Stimulated activated CD4-positive, alpha-beta T cell treated with anti-CD3 and anti-CD28 coated beads, Interleukin-1b, Interleukin-23, amount 100 ng/mL, for 48 hours (primary cell): ENCODE results near the gene NMUR2.

Source experiments
- DNase-seq: peaks from one replicate; pipeline ENCODE4 v3.0.0-alpha.2; 2020

Gene NMUR2, protein sequence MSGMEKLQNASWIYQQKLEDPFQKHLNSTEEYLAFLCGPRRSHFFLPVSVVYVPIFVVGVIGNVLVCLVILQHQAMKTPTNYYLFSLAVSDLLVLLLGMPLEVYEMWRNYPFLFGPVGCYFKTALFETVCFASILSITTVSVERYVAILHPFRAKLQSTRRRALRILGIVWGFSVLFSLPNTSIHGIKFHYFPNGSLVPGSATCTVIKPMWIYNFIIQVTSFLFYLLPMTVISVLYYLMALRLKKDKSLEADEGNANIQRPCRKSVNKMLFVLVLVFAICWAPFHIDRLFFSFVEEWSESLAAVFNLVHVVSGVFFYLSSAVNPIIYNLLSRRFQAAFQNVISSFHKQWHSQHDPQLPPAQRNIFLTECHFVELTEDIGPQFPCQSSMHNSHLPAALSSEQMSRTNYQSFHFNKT

DNA sequence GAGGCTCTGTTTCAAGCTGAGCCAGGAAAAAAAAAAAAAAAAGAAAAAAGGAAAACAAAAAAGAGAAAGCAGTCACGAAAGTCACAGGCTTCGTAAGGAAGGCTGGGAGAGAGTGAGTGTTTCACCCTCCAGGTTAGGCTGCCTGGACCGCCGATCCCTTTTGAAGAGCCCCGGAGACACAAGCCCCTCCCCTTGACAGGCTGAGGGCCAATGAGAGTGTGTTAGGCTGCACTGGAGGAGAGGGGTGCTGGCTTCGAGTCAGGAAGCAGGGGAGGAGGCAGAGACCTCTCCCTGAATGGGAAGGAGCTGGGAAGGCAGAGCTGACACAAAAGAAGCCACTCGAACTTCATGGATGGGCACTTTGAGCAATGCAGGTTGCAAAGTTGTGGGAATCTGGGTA is at the start of gene NMUR2:
NMUR2 (minus strand) TSS at position 135 of the 400 bp plus-strand sequence. CDS start 166 bp downstream, outside the sequence.
- DNase-seq, result no peak

DNA sequence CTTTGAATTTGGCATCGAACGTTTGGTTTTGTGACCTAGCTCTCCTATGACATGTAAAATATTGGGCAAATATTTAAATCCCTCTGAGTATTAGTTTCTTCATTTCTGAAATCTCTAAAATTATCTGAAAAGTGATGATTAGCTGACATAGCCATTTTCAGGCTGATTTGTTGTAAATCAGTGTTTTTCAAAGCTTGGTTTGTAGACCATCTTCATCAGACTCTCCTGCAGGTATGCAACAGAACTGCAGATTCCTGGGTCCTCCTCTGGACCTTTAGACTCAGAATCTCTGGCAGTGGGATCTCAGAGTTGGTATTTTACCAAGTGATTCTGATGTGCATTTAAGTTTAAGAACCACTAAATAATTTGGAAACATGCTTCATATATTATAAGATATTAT is 38.9 kb upstream of the NMUR2 start:
- no peak for DNase-seq

DNA sequence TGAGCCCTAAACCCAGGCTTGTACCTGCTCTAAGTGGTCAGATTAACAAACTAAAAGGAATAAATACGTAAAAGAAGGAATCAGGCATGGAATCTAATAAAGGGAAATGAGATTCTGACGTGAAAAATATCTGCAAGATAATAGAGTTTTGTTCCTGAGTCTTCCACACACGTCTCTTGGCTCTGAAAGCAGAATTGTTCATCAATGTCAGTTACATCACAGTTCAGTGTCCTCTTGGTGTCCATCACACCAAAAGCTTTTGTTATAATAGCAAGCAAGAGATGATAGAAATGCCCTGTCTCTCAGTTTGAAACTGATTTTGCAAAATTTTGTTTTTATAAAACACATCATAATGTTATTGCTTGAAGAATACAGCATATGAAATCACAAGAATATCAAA is 34.7 kb upstream of the NMUR2 start:
- DNase-seq, result no peak

DNA sequence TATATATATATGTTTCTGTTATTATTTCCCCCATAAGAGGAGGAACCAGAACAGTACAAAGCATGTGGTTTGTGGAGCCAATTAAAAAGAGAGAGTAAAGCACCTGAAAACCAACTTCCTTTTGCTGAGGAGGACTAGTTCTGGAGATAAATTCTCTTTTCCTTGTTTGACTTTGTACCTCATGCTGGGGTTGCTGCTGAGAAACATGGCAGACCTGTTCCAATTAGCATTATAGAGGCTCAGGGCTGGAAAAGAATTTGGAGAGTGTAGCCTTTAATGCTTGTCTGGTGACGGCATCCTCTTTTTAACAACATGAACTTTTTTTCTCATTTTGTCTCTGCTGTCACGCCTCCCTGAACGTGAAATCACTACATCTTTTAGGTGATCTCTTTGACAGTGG is 32.8 kb upstream of the NMUR2 start:
- DNase-seq, result no peak

DNA sequence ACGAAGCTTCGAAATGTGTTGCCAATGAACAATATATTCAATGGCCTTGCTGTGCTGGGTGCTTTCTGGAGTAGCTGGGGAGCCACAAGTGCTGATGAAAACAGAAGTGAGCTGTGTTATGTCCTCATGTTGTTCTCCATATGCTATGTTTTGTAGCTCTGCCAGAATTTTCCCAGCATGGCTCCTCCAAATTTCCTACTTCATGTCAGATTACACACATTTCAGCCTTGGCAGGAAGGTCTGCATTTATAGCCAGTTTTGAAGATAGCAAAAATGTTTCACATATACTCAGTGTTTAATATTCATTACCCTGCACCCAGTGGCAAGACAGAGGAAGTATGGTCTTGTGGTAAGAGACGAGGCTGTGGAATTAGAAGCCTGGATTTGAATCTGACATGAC is 22.6 kb upstream of the NMUR2 start:
- no peak for DNase-seq

DNA sequence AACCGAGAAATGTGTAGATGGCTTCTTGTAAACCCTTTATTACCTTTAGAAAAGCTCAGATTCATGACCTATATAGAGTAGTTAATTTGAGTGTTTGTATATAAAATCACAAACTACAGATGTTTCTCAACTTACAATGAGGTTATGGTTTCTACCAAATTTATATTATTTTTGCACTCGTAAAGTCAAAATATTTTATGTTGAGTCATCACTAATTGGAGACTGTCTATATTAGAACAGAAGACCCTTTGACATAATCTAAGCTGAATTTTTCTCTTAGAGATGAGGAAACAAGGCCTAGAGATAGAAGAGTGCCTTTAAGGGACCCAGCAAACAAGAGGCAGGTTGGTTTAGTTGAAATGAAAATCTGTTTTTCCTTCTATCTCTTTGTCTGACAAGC is 20.0 kb upstream of the NMUR2 start:
- DNase-seq, result no peak

DNA sequence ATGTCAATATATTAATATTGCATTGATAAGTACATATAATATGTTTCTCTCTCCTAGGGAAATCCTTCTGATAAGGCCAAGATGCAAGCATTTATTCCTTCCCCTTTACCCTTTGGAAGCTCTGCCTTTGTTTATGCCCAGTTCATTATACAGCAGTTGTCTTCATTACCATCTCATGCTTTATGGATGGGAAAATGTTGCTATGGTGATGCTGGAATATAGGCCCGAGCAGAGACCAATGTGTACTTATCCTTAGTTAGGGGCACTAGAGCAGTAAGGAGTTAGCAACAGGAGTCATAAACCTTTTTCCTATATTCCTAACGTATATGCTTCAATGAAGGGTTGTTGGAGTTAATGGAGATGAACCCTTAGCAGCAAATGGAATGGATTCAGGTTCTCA is 19.4 kb upstream of the NMUR2 start:
- no peak for DNase-seq

DNA sequence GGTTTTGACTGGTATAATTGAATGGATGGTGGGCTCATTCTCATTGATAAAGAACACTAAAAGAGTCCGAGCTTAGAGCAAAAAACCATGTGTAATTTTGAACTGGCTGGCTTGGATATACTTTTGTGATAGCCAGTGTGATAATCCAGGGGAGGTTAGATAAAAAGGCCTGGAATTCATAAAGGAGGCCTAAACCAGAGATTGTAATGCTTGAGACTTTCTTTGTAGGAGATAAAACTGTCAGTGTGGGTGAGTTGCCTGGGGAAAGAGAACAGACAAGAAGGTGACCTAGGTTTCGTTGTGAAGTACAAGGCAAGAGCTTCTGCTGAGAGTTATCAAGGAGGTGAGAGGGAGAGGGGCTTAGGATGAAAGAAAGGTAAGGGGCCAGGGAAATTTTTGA is 17.0 kb upstream of the NMUR2 start:
- DNase-seq, result no peak

DNA sequence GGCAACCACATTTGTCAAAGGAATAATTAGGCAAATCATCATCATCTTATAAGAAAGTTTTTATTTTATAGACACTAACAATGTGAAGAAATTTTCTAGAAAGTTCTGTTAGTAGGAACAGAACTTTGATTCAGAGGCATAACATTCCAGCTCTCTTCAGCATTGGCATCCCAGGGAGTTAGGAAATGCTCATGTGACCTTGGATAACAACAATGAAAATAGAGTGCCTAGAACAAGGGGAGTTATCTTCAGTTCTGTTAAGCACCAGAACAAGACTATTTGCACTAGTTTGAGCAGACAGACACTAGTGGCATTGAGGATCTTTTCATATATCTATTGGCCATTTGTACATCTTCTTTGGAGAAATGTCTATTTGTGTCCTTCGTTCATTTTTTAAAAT is 7.0 kb upstream of the NMUR2 start:
- DNase-seq, result no peak

DNA sequence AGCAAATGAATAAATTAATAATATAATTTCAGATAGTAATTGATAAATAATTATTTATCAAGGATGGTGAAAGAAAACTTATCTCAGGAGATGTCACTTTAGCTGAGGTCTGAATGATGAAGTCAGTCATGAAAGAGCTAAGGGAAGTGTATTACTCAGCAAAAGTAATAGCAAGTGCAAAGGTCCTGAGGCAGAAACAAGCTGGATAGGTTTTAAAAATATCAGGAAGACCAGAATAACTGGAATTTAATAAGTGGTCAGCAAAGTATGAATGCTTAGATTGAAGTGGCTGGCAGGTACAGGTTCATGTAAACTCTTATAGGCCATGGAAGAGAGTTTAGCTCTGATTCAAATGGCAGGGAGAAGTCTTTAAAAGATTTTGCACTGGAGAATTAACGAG is 1.0 kb upstream of the NMUR2 start:
- no peak for DNase-seq

DNA sequence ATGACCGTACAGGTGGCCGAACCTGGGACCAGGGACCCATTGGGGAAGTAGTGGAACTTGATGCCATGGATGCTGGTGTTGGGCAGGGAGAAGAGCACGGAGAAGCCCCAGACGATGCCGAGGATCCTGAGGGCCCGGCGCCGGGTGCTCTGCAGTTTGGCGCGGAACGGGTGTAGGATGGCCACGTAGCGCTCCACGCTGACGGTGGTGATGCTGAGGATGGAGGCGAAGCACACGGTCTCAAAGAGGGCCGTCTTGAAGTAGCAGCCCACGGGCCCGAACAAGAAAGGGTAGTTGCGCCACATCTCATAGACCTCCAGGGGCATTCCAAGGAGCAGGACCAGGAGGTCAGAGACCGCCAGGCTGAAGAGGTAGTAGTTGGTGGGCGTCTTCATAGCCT is 585 bp downstream of the NMUR2 start:
- no peak for DNase-seq

DNA sequence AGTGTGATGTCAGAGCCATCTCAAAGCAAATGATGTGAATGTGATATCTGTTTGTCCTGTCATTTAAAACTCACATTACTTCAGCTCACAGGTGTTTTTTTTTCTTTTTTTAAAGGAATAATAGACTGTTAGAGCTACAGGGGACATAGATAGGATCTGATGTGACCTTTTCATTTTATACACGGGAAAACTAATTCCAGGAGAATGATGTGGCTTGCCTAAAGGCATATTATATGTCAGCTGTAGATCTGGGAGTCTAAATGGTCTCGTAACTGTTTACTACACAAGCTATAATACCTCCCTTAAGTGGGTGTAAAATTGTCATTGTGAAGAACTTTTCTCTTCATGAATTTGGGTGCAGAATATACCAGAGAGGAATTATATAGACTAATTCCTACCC is 2.0 kb downstream of the NMUR2 start:
- no peak for DNase-seq

DNA sequence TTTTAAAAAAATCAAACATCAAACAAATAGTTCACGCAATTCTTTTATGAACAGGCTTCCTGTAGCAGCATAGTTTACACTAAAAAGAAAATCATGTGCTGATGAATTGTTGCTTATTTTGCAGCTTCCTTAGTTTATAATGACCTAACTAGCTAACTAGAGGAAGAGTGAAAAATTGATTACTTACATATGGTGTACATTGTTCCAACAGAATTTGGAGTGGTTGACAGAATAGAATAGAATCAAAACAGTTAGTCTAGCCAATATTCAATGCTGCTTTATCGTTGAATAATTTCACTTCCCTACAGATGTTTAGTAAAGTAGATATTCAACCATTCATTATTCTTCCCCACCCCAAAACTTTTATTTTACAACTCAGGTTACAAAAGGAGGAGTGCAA is 4.2 kb downstream of the NMUR2 start:
- DNase-seq, result no peak

DNA sequence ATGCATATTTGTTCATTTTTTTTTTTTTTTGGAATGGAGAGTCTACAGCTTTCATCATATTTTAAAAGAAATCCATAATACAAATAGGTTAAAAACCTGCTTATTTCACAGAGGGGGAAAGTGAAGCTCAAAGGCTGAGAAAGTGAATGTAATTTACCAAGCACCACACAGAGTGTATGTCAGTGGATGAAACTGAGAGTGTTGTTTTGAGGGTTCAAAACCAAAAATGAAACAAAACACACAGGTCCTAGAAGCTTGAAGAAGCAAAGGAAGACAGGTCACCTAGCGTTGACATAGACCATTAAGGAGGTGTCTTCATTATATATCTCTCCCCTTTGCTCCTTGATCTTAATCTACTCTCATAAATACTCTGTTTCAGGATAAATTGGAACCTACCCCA is 7.5 kb downstream of the NMUR2 start:
- DNase-seq, result no peak

DNA sequence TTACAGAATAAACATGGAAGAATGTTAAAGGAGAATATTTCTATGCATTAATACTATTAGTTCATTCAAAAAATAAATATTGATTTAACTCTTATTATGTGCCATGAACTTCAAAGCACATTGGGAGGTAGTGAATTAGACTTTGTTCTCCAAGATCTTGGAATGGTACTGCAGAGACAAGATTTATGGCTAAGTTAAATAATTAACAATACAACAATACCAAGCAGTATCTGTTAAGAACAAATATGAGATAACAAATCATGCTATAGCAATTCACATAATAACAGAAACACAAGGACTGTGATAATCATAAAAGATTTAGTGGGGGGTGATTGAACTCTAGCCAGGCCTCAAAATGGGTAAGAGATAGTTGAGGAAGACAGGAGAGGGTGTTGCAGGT is 11.6 kb downstream of the NMUR2 start:
- DNase-seq, result no peak

DNA sequence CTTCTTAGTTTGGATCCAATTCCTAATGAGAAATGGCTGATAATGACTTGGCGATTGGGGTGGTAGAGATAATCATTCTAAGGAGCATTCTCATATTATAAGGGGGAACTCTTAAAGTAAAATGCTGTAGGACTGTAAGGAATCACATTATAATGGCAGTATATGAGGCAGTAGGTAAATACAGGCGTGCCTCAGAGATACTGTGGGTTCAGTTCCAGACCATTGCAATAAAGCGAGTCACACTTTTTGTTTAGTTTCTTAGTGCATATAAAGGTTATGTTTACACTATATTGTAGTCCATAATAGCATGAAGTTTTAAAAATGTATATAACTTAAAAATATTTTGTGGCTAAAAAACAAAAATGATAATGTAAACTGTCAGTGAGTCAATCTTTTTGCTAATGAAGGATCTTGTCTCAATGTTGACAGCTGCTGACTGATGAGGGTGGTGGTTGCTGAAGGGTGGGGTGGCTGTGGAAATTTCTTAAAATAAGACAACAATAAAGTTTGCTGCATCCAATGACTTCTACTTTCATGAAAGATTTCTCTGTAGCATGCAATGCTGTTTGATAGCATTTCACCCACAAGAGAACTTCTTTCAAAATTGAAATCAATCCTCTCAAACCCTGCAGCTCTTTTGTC is 15.8 kb downstream of the NMUR2 start:
- no peak for DNase-seq

DNA sequence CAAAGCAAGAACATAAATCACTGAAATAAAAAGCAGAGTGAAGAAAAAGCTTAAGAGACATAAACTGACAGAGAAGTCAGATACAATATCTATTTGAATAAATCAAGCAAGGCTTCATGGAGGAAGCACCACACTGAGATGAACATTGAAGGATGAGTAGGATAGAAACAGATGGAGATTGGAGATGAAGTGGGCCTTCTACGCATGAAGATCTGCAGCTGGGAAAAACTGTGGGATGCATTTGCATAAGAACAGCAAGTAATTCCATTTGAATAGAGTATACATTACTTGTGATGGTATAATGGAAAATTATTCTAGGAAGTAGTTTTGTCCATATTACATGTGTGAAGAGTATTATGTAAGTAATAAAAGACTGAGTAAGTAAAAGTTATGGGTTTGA is 16.5 kb downstream of the NMUR2 start:
- no peak for DNase-seq

DNA sequence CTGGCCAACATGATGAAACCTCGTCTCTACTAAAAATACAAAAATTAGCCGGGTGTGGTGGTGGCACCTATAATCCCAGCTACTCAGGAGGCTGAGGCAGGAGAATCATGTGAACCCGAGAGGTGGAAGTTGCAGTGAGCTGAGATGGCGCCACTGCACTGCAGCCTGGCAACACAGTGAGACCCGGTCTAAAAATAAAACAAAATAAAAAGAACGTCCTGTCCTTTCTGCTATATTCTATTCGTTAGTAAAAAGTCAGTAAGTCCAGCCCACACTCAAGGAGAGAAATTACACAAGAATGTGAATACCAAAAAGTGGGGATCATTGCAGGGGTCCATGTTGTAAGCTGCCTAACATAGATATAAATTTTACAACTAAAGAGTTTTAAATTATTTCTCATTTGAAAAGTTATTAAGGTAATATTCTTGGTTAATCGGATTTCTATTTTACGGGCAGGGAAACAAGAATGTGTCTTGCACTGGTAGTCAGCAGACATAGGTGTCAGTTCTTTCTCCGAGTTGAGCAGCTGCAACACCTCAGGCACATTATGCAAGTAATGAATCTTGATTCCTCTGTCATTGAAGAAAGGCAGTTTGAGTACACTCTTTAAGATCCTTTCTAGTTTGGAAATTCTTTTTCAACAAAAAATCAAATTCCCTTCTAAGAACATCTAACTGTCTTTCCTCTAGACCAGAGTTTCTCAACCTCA is 24.5 kb downstream of the NMUR2 start:
- DNase-seq, result no peak

DNA sequence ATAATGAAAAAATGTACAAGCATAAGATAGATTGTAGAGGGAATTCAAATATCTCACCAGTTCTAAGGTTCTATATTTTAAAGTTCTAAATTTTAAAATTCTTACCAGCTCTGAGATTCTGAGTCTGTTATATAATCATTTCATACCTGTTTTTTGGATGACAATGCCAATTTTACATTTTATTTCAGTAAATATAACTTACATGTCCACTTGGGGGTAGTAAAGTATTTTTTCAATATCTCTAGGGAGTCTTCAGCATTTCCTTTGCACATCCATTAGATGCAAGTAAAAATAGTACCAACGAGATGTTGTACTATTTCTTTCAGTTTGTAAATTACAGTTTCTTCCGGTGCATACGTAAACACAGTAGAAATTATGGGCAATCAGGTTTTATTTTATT is 25.7 kb downstream of the NMUR2 start:
- DNase-seq, result no peak

DNA sequence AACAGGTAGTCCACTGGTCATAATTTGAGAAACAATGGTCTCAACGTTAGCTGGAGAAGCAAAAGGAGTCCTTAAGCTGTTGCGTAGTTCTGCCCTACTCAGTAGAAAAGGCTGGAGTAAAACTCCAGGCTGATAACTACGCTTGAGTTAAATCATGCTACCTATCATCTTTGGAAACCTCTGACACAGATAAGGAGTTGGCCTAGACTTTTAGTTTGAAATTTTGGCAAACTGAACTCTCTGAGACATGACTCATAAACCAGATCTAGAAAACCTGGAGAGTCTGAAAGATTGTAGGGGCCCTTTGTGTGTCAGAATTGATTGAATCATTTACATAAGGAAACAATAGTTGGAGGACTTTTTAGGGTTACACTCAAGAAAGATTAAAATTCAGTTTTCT is 26.3 kb downstream of the NMUR2 start:
- DNase-seq, result no peak

DNA sequence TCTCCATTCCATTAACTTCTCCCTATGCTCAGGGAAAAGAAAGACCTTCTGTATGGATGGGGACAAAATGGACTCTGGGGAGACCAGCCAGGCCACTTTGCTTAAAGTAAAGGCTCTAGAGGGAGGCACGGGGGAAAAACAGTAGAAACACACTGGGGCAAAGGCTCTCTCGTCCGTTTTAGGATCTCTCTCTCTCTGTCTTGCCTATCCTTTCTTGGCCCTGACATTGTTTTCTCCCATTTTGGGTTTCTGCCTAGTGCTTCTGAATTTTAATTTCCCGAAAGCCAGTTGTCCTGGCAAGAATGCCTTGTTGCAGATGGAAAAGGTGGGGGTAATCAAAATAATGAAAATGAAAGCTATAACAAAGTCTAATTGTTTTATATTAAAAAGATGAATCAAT is 28.2 kb downstream of the NMUR2 start:
- DNase-seq, result no peak

DNA sequence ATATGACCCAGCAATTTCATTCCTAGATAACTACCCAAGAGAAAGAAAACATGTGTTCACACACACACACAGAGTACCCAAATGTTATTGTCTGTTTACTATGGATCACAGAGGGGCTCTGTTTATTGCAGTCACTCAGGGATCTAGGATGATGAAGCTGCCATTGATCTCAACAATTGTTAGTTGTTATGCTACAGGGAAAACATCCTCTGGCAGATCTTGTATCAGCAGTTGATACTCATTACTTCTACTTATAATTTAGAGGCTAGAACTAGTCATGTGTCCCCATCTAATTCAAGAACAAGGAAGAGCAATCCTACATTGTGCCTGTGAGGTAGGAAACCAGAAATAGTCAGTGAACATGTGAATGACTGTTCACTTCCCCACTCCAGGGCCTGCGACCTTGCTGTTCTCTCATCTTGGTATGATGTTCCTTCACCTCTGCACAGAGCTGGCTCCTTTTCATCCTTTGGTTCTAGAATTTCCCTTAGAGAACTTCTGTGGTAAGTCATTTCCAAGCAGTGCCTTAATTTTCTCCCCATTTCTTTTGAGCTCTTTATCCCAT is 30.3 kb downstream of the NMUR2 start:
- no peak for DNase-seq

DNA sequence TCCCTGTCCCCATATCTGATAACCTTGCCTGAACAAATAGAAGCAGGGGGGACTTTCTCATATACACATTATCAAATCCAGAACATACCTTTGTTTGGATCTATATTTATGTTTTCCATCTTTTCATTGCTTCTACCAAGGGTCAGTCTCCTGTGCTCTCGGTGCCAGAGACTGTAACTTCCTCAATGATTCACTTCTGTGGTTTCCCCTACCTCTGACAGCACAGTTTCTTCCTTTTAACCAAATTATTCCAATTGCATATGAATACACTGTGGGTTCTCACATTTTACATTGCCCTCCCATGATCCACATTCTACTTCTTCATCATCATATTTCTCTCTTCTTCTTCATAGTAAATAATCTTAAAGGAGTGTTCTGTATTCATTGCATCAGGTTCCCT is 32.2 kb downstream of the NMUR2 start:
- DNase-seq, result no peak

DNA sequence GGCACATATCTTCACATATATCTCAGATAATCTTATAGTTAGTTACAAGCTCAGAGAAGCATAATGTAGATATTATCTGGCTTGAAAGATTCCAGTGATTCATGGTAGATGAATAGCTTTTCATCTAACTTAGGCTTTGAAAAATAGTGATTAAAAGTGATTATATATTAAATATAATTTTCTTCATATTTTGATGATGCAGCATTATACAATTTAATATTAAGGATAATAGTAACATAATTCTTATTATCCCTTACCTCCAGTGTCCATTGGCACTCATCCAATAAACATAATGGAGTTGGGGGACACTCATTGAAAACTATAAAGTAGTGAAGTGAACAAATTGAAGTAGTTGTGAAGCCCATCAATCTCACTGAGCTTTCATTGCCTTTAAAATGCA is 35.8 kb downstream of the NMUR2 start:
- DNase-seq, result no peak
